Bronchial epithelial cell (primary cell): ENCODE measurements around the gene FAM114A1. TPM values are rescaled to one million over a fixed set of nuclear protein-coding genes. Genes with fewer than 3 reads are reported as not detected.

ENCODE experiments used
- DNase-seq: peaks from one replicate; pipeline ENCODE4 v3.0.0-alpha.2; 2010; ENCODE audit warnings: low read depth
- FAIRE-seq: peaks from 2 replicates; lab custom pipeline; 2011; peaks lifted over from hg19 to GRCh38; lab: Jason Lieb, UNC
- H3K27me3 ChIP-seq: 2 replicates; pipeline ENCODE4 v1.5.1; 2011; ENCODE audit warnings: low read length; ENCODE audit not compliant: control insufficient read depth, insufficient read depth
- H3K36me3 ChIP-seq: 2 replicates; pipeline ENCODE4 v1.5.1; 2011; ENCODE audit warnings: low read length; ENCODE audit not compliant: control insufficient read depth, insufficient read depth
- H3K4me3 ChIP-seq: 2 replicates; pipeline ENCODE4 v1.5.1; 2011; ENCODE audit warnings: mild to moderate bottlenecking, low read depth, low read length, control low read depth
- total RNA-seq: library from RNA; depleted of rRNA; stranded (reverse); fragments of >200 nt; gene quantifications from 2 replicates; pipeline ENCODE4 v1.2.1, GENCODE V29; 2014
- TF ChIP-seq, protein P1 (sequence below): IDR thresholded peaks from 2 replicates; pipeline ENCODE4 v1.5.1; 2011; ENCODE audit warnings: mild to moderate bottlenecking, moderate library complexity, low read length, control low read depth, inconsistent platforms; ENCODE audit not compliant: insufficient read depth, severe bottlenecking

The FAM114A1 gene
- total RNA-seq, 1 donor from 2014 or later = 44.2 TPM

DNA sequence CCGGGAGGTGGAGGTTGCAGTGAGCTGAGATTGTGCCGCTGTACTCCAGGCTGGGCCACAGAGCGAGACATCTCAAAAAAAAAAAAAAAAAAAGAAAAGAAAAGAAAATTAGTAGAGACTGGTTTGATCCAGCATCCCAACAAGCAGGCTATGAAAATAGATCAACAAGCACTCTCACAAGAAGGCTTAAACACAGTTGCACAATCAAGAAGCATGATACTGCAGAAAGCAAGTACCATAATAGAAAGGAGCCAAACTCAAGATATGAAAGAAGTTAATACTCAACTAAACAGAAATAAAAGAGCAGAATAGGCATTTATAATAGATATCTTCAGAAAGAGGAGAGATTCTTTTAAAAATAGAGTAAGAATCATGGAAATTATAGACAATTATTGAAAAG is 21.6 kb upstream of the FAM114A1 start:
- Histone ChIP-seq H3K4me3 (no peak overlapping the region), H3K36me3 (no peaks in the 10 kb centered on the region), H3K27me3 (no peaks in the 10 kb centered on the region)
- DNase-seq (no peak), FAIRE-seq (no peak)
- TF ChIP-seq, protein P1, sequence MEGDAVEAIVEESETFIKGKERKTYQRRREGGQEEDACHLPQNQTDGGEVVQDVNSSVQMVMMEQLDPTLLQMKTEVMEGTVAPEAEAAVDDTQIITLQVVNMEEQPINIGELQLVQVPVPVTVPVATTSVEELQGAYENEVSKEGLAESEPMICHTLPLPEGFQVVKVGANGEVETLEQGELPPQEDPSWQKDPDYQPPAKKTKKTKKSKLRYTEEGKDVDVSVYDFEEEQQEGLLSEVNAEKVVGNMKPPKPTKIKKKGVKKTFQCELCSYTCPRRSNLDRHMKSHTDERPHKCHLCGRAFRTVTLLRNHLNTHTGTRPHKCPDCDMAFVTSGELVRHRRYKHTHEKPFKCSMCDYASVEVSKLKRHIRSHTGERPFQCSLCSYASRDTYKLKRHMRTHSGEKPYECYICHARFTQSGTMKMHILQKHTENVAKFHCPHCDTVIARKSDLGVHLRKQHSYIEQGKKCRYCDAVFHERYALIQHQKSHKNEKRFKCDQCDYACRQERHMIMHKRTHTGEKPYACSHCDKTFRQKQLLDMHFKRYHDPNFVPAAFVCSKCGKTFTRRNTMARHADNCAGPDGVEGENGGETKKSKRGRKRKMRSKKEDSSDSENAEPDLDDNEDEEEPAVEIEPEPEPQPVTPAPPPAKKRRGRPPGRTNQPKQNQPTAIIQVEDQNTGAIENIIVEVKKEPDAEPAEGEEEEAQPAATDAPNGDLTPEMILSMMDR = no peak

- no peak for DNase-seq
- TF ChIP-seq, protein P1 = no peak
- Histone ChIP-seq H3K27me3 (no peaks in the 10 kb centered on the region), H3K36me3 (no peaks in the 10 kb centered on the region), H3K4me3 (no peak overlapping the region)
- FAIRE-seq = no peak
Measured at GRCh38 chr4:38855466-38855865, 12.1 kb upstream of the FAM114A1 start.

DNA sequence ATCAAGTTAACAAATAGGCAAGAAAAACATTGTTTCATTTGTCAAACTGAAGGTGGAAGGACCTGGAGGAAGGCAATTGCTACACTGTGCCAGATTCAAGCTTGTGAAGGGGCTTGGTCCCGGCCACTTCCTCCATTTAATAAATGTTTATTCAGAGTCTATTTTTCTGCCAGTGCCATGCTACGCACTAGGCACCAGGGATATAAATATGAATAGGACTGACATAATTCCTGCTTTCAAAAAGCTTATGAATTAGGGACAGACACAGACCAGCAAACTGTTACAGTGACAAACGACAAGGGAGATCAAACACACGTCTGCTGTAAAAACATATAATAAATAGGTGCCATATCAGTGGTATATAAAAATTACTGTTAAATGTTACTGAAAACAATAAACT is 11.6 kb upstream of the FAM114A1 start:
- no peak for DNase-seq
- no peak for FAIRE-seq
- no peaks in the 10 kb centered on the region for H3K27me3 ChIP-seq
- TF ChIP-seq, protein P1 = no peak
- no peaks in the 10 kb centered on the region for H3K36me3 ChIP-seq
- no peak overlapping the region for H3K4me3 ChIP-seq

- FAIRE-seq = no peak
- Histone ChIP-seq H3K4me3 (no peak within 1 kb of the TSS), H3K27me3 (no peaks in the 10 kb centered on the region), H3K36me3 (no peaks in the 10 kb centered on the region)
- TF ChIP-seq, protein P1 = peak; percentile 59
- peak; percentile 79 for DNase-seq
Measured at GRCh38 chr4:38856524-38857337, 10.9 kb upstream of the FAM114A1 start, which contains the start of gene TLR6. TSS of gene TLR6 (minus strand) at chr4:38856817. CDS start at chr4:38829473, 27,344 bp downstream.

DNA sequence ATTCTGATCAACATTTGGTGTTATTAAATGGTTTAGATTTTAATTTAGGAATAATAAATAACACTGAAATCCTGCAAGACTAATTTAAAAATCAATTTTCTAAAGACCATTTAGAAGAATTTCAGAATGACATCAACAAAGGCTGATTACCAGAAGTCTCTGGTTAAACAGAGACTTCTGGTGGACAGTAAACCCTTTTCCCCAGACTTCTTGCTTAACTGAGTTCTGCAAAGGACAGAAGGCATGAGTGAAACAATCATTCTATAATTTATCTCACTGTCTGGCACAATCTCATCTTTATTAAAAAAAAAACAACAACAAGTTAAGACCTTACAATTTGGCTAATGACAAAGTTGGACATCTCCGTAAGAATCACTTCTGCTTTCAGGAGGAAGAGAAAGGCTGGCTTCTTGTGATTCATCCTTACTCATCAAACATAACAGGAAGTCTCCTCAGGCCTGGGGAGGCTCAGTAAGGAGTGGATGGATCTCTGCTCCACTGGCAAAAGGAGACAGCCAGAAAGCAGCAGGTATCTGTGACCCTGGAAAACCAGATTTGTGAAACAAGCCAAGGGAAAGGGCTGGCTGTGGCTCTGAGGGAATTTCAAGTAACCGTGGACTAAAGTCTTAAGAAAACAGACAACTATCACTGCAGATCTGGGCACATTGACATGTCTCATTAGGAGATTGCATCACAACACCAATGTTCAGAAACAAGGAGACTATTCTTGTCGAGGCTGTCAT is 10.1 kb upstream of the FAM114A1 start:
- peak; percentile 7 for FAIRE-seq
- Histone ChIP-seq H3K27me3 (no peaks in the 10 kb centered on the region), H3K4me3 (no peak overlapping the region), H3K36me3 (no peaks in the 10 kb centered on the region)
- TF ChIP-seq, protein P1 = no peak
- peak; percentile 96 for DNase-seq
